Stimulated activated CD4-positive, alpha-beta T cell treated with anti-CD3 and anti-CD28 coated beads, TNF-alpha, amount 100 ng/mL, for 24 hours (primary cell): ENCODE results near the gene ZNF77.
A peak's percentile ranks its signal among the peaks of the same experiment; 100 is the strongest.
"Not testable (repeated sequence)": the region's sequence is repeated elsewhere in the genome, so short reads cannot be mapped to it uniquely, and the experiment has no call there.

ENCODE experiments used
- DNase-seq, 3 experiments: peaks; one replicate each; pipeline ENCODE4 v3.0.0-alpha.2; 2020; ENCODE audit warnings: low read depth in 3 of 3

ZNF77 gene

GRCh38 chr19:2944775-2945574 lies at the start of gene ZNF77:
ZNF77 (minus strand) TSS chr19:2944971; CDS start chr19:2944840, 131 bp downstream.
- peak; percentile 97 to 99 (median 99) for DNase-seq

- DNase-seq = no peak
Measured at GRCh38 chr19:2993579-2993978, 48.8 kb upstream of the ZNF77 start.

- no peak for DNase-seq
Measured at GRCh38 chr19:2992958-2993357, 48.2 kb upstream of the ZNF77 start.

- DNase-seq = not testable (repeated sequence)
Measured at GRCh38 chr19:2992333-2992732, 47.6 kb upstream of the ZNF77 start.

GRCh38 chr19:2989236-2989946 lies 44.6 kb upstream of the ZNF77 start:
- DNase-seq = no peak

GRCh38 chr19:2988568-2988967 lies 43.8 kb upstream of the ZNF77 start:
- no peak for DNase-seq

- DNase-seq = no peak
Measured at GRCh38 chr19:2987797-2988196, 43.0 kb upstream of the ZNF77 start.

- DNase-seq = no peak
Measured at GRCh38 chr19:2986951-2987524, 42.3 kb upstream of the ZNF77 start.

- DNase-seq = no peak
Measured at GRCh38 chr19:2984215-2984528, 39.4 kb upstream of the ZNF77 start.

GRCh38 chr19:2983351-2984214 lies 38.8 kb upstream of the ZNF77 start:
- DNase-seq = no peak

GRCh38 chr19:2982983-2983350 lies 38.2 kb upstream of the ZNF77 start:
- DNase-seq = no peak

GRCh38 chr19:2982561-2982960 lies 37.8 kb upstream of the ZNF77 start:
- no peak for DNase-seq

GRCh38 chr19:2981898-2982297 lies 37.1 kb upstream of the ZNF77 start:
- DNase-seq = no peak

GRCh38 chr19:2978772-2979171 lies 34.0 kb upstream of the ZNF77 start:
- DNase-seq = no peak

GRCh38 chr19:2978166-2978767 lies 33.5 kb upstream of the ZNF77 start:
- DNase-seq = no peak

GRCh38 chr19:2977746-2978138 lies 33.0 kb upstream of the ZNF77 start:
- no peak for DNase-seq

GRCh38 chr19:2977001-2977745 lies 32.4 kb upstream of the ZNF77 start, which contains the start of gene TLE6:
TLE6 (plus strand) TSS chr19:2977564; CDS start chr19:2978234, 670 bp downstream.
- peak; percentile 88 to 94 (median 89) for DNase-seq

- DNase-seq = no peak
Measured at GRCh38 chr19:2976609-2977000, 31.8 kb upstream of the ZNF77 start.

- DNase-seq = peak in 1 of 3 experiments; percentile 20
Measured at GRCh38 chr19:2974342-2975041, 29.7 kb upstream of the ZNF77 start.

- no peak for DNase-seq
Measured at GRCh38 chr19:2973229-2973628, 28.5 kb upstream of the ZNF77 start.
